HG02759 (cell line): ENCODE results near the gene PDE4B.
A peak's percentile ranks its signal among the peaks of the same experiment; 100 is the strongest.
"Not testable (repeated sequence)": the region's sequence is repeated elsewhere in the genome, so short reads cannot be mapped to it uniquely, and the experiment has no call there.

ENCODE experiments used
- ATAC-seq: cut with Tn5 transposase; IDR thresholded peaks from one replicate; pipeline ENCODE4 v1.9.1; 2021; ENCODE audit warnings: mild to moderate bottlenecking, moderate library complexity; ENCODE audit not compliant: unreplicated experiment

Gene PDE4B

GRCh38 chr1:65949230-65949626 is 156.5 kb downstream of the PDE4B start:
- ATAC-seq: no peak

- ATAC-seq: no peak
These were observed 157.2 kb downstream of the PDE4B start for GRCh38 chr1:65949933-65950332.

- no peak for ATAC-seq
These were observed 160.0 kb downstream of the PDE4B start for GRCh38 chr1:65952696-65953095.

GRCh38 chr1:65953170-65953569 is 160.5 kb downstream of the PDE4B start:
- no peak for ATAC-seq

GRCh38 chr1:65955071-65955470 is 162.4 kb downstream of the PDE4B start:
- ATAC-seq: no peak

GRCh38 chr1:65955503-65955902 is 162.8 kb downstream of the PDE4B start:
- no peak for ATAC-seq

- ATAC-seq: peak; percentile 69
These were observed 166.1 kb downstream of the PDE4B start for GRCh38 chr1:65958561-65959350.

GRCh38 chr1:65959896-65960567 is 167.3 kb downstream of the PDE4B start:
- no peak for ATAC-seq

GRCh38 chr1:65963156-65963888 is 170.6 kb downstream of the PDE4B start:
- no peak for ATAC-seq

GRCh38 chr1:65964123-65964522 is 171.4 kb downstream of the PDE4B start:
- ATAC-seq: no peak

GRCh38 chr1:65965112-65965996 is 172.7 kb downstream of the PDE4B start:
- no peak for ATAC-seq

- ATAC-seq: not testable (repeated sequence)
These were observed 174.8 kb downstream of the PDE4B start for GRCh38 chr1:65967492-65967891.

- no peak for ATAC-seq
These were observed 178.9 kb downstream of the PDE4B start for GRCh38 chr1:65971547-65971946.

- ATAC-seq: no peak
These were observed 183.0 kb downstream of the PDE4B start for GRCh38 chr1:65975708-65976107.

- ATAC-seq: no peak
These were observed 186.7 kb downstream of the PDE4B start for GRCh38 chr1:65979136-65980044.

- no peak for ATAC-seq
These were observed 187.5 kb downstream of the PDE4B start for GRCh38 chr1:65980237-65980636.

- no peak for ATAC-seq
These were observed 190.8 kb downstream of the PDE4B start for GRCh38 chr1:65983500-65983899.

- ATAC-seq: no peak
These were observed 192.8 kb downstream of the PDE4B start for GRCh38 chr1:65985393-65986066.

GRCh38 chr1:65986146-65986545 is 193.5 kb downstream of the PDE4B start:
- ATAC-seq: no peak
